HT-29 (cell line): ENCODE results near the gene DNAH3. TPM values are rescaled to one million over a fixed set of nuclear protein-coding genes. Genes with fewer than 3 reads are reported as not detected.
"Not testable (repeated sequence)": the region's sequence is repeated elsewhere in the genome, so short reads cannot be mapped to it uniquely, and the experiment has no call there.

Source experiments
- DNase-seq: peaks from one replicate; pipeline ENCODE4 v3.0.0-alpha.2; 2015; ENCODE audit warnings: low spot score
- total RNA-seq: library from RNA; depleted of rRNA; stranded (reverse); fragments of >200 nt; shearing (Covaris generic); gene quantifications from 2 replicates; pipeline ENCODE4 v1.2.3, GENCODE V29; 2014

Gene DNAH3
- total RNA-seq, 1 experiment from 2014 or later, result 0.38 TPM

- no peak for DNase-seq
Observed at GRCh38 chr16:21167929-21168602, 17.4 kb upstream of the DNAH3 start.

GRCh38 chr16:21167360-21167759 lies 16.7 kb upstream of the DNAH3 start:
- DNase-seq, result no peak

GRCh38 chr16:21166561-21166961 lies 15.9 kb upstream of the DNAH3 start:
- no peak for DNase-seq

GRCh38 chr16:21164521-21165168 lies 14.0 kb upstream of the DNAH3 start:
- no peak for DNase-seq

GRCh38 chr16:21163576-21163975 lies 12.9 kb upstream of the DNAH3 start:
- no peak for DNase-seq

GRCh38 chr16:21162661-21163151 lies 12.1 kb upstream of the DNAH3 start:
- peak; percentile 21 for DNase-seq

GRCh38 chr16:21161211-21161610 lies 10.6 kb upstream of the DNAH3 start:
- no peak for DNase-seq

- no peak for DNase-seq
Observed at GRCh38 chr16:21160276-21160675, 9.6 kb upstream of the DNAH3 start.

- peak; percentile 86 for DNase-seq
Observed at GRCh38 chr16:21159281-21159951, 8.8 kb upstream of the DNAH3 start.

- DNase-seq, result peak; percentile 84
Observed at GRCh38 chr16:21158208-21159110, 7.8 kb upstream of the DNAH3 start, which contains the start of gene LDAF1. Gene LDAF1, plus strand, starts transcription at chr16:21158674. Its CDS starts 2,509 bp downstream, at chr16:21161183.

GRCh38 chr16:21157632-21158031 lies 7.0 kb upstream of the DNAH3 start:
- DNase-seq, result no peak

GRCh38 chr16:21156767-21157467 lies 6.3 kb upstream of the DNAH3 start:
- peak; percentile 86 for DNase-seq

- not testable (repeated sequence) for DNase-seq
Observed at GRCh38 chr16:21156011-21156410, 5.4 kb upstream of the DNAH3 start.

- not testable (repeated sequence) for DNase-seq
Observed at GRCh38 chr16:21153124-21153729, 2.6 kb upstream of the DNAH3 start.

- DNase-seq, result not testable (repeated sequence)
Observed at GRCh38 chr16:21152160-21153030, 1.7 kb upstream of the DNAH3 start.

- DNase-seq, result no peak
Observed at GRCh38 chr16:21145738-21146137, 4.9 kb downstream of the DNAH3 start.

GRCh38 chr16:21134053-21134452 lies 16.6 kb downstream of the DNAH3 start:
- no peak for DNase-seq

GRCh38 chr16:21130811-21131210 lies 19.8 kb downstream of the DNAH3 start:
- DNase-seq, result no peak

- no peak for DNase-seq
Observed at GRCh38 chr16:21128991-21129390, 21.7 kb downstream of the DNAH3 start.
